Measurements from ENCODE around the gene FGFR4. TPM values are rescaled to one million over a fixed set of nuclear protein-coding genes. Genes with fewer than 3 reads are reported as not detected.
A peak's percentile ranks its signal among the peaks of the same experiment; 100 is the strongest.

Gene FGFR4
- polyA plus RNA-seq, 1 of the 3 experiments (the other 2 are of a cell fraction) = 5.6 TPM

GRCh38 chr5:177098120-177098469, 11.4 kb downstream of the FGFR4 start (continued):
- TF ChIP-seq RCOR1 (IDR thresholded peaks at IDR 0.05; ENCODE audit: low read length) (no peak), USF1 (IDR thresholded peaks at IDR 0.05; ENCODE audit: borderline replicate concordance, low read depth) (no peak), ZBTB33 (IDR thresholded peaks at IDR 0.05; ENCODE audit: borderline replicate concordance, low read depth) (no peak)

- H4K20me1 ChIP-seq (ENCODE audit: insufficient read depth) = no peaks in the 10 kb centered on the region
- H3K9me3 ChIP-seq = no peaks in the 10 kb centered on the region
- H3K79me2 ChIP-seq (ENCODE audit: insufficient read depth) = no peaks in the 10 kb centered on the region
- WGBS (ENCODE audit: low lambda C conversion rate) = 84% methylated on average over 8 of the region's 18 CpGs
- H3K27ac ChIP-seq (ENCODE audit: low read depth in 2 of 2, low read length in 1 of 2) = peak overlapping the region in 1 of 2 experiments; percentile 41; a peak in 2 of 4 replicates
- ChIA-PET POLR2A (interaction anchor here (1.3 kb wide), 1 partner anchor 12 kb away, joined by 3 read pairs; the partner anchor contains the start of gene FGFR4), CTCF (interaction anchor here (0.8 to 8.5 kb wide), 7 partner anchors 12 to 438 kb away, joined by 3 to 69 read pairs (median 5); partner anchors contain the start of gene FGFR4)
- no peaks in the 10 kb centered on the region for H3K27me3 ChIP-seq (ENCODE audit: insufficient read depth)
- no peak overlapping the region for H3K4me2 ChIP-seq
- no peak overlapping the region for H3K9ac ChIP-seq
- H3K4me1 ChIP-seq (ENCODE audit: control insufficient read depth in 1 of 2, insufficient read depth in 2 of 2, low read depth in 1 of 2, low read length in 1 of 2) = peaks cover 0 to 16% of the 10 kb centered on the region in 2 experiments; a peak in 1 of 4 replicates
- H2AFZ ChIP-seq (ENCODE audit: low read depth) = no peak overlapping the region
- H3F3A ChIP-seq (replicated peaks; ENCODE audit: insufficient read depth) = no peaks in the 10 kb centered on the region
- no peak overlapping the region for H3K4me3 ChIP-seq (ENCODE audit: low read depth in 2 of 2, low read length in 1 of 2)
- H3K36me3 ChIP-seq (replicated peaks in 1 of 2; ENCODE audit: control insufficient read depth in 1 of 2, insufficient read depth in 2 of 2, low read length in 1 of 2) = no peaks in the 10 kb centered on the region
- H3K9me2 ChIP-seq = no peaks in the 10 kb centered on the region
- peak; percentile 82 for DNase-seq
- no peak for TF ChIP-seq TAF1 (IDR thresholded peaks at IDR 0.05; ENCODE audit: borderline replicate concordance, low read depth, low read length)
- no peak for TF ChIP-seq RXRA (IDR thresholded peaks at IDR 0.05; ENCODE audit: borderline replicate concordance, low read depth)
- no peak for TF ChIP-seq ZBTB33 (IDR thresholded peaks at IDR 0.05; ENCODE audit: borderline replicate concordance, low read depth)
- no peak for TF ChIP-seq PBX3 (IDR thresholded peaks at IDR 0.05)
- TF ChIP-seq EZH2phosphoT487 (IDR thresholded peaks at IDR 0.05; ENCODE audit: borderline replicate concordance, low read depth) = no peak
- no peak for TF ChIP-seq GABPA (IDR thresholded peaks at IDR 0.05; ENCODE audit: low read depth)
- no peak for TF ChIP-seq SMC3 (IDR thresholded peaks at IDR 0.05; ENCODE audit: low read depth, low read length)
- TF ChIP-seq CHD2 (IDR thresholded peaks at IDR 0.05; ENCODE audit: low read length, partially characterized antibody) = no peak
- no peak for TF ChIP-seq POLR2AphosphoS5 (IDR thresholded peaks at IDR 0.05; ENCODE audit: low read depth, low read length)
- no peak for TF ChIP-seq EP300 (IDR thresholded peaks at IDR 0.05; ENCODE audit: borderline replicate concordance in 1 of 2, low read depth in 1 of 2, low read length in 1 of 2)
- TF ChIP-seq MEF2A (IDR thresholded peaks at IDR 0.05; ENCODE audit: borderline replicate concordance, low read depth) = no peak
- no peak for TF ChIP-seq JUND (IDR thresholded peaks at IDR 0.05)
- TF ChIP-seq CTCF (IDR thresholded peaks at IDR 0.05) = no peak
- no peak for TF ChIP-seq REST (IDR thresholded peaks at IDR 0.05; ENCODE audit: low read depth, low read length)
- TF ChIP-seq MAX (IDR thresholded peaks at IDR 0.05; ENCODE audit: low read depth) = no peak
- TF ChIP-seq SIN3A (IDR thresholded peaks at IDR 0.05; ENCODE audit: borderline replicate concordance, low read depth, low read length) = no peak
Observed at GRCh38 chr5:177098470-177099141, 11.9 kb downstream of the FGFR4 start.
